ENCODE results near the gene POP7.
"Not testable (repeated sequence)": the region's sequence is repeated elsewhere in the genome, so short reads cannot be mapped to it uniquely, and the experiment has no call there.

Gene POP7

GRCh38 chr7:100705753-100706671 is at the start of gene POP7:
POP7 (plus strand) TSS chr7:100706121; CDS start chr7:100706831, 710 bp downstream.
- DNase-seq, result peak; percentile 98 to 99

GRCh38 chr7:100662194-100662776 is 43.6 kb upstream of the POP7 start:
- not testable (repeated sequence) for DNase-seq

GRCh38 chr7:100665168-100665726 is 40.7 kb upstream of the POP7 start:
- no peak for DNase-seq

- no peak for DNase-seq
Measured at GRCh38 chr7:100667331-100668068, 38.4 kb upstream of the POP7 start.

GRCh38 chr7:100668069-100668449 is 37.9 kb upstream of the POP7 start:
- DNase-seq, result no peak

GRCh38 chr7:100669106-100669505 is 36.8 kb upstream of the POP7 start:
- DNase-seq, result not testable (repeated sequence)

- DNase-seq, result no peak
Measured at GRCh38 chr7:100670074-100670473, 35.8 kb upstream of the POP7 start.

- DNase-seq, result no peak
Measured at GRCh38 chr7:100671353-100672327, 34.3 kb upstream of the POP7 start.

- peak; percentile 98 to 99 for DNase-seq
Measured at GRCh38 chr7:100673302-100673941, 32.5 kb upstream of the POP7 start, which contains the start of gene GNB2. GNB2 (plus strand) TSS chr7:100673740; CDS start chr7:100676266, 2,526 bp downstream.

GRCh38 chr7:100673942-100674410 is 31.9 kb upstream of the POP7 start:
- DNase-seq, result peak; percentile 38 to 45

- DNase-seq, result no peak
Measured at GRCh38 chr7:100674411-100675104, 31.4 kb upstream of the POP7 start.

GRCh38 chr7:100675105-100675451 is 30.8 kb upstream of the POP7 start:
- DNase-seq, result peak in 1 of 2 donors; percentile 49

GRCh38 chr7:100675581-100676350 is 30.2 kb upstream of the POP7 start:
- DNase-seq, result peak; percentile 76 to 85

GRCh38 chr7:100676501-100677306 is 29.2 kb upstream of the POP7 start:
- DNase-seq, result no peak

GRCh38 chr7:100677308-100678267 is 28.3 kb upstream of the POP7 start:
- DNase-seq, result no peak

GRCh38 chr7:100678291-100678984 is 27.5 kb upstream of the POP7 start:
- DNase-seq, result no peak

All from activated CD4-positive, alpha-beta T cell treated with anti-CD3 and anti-CD28 coated beads for 4 hours (primary cell).